Measurements from ENCODE around the gene FAH.

DNA sequence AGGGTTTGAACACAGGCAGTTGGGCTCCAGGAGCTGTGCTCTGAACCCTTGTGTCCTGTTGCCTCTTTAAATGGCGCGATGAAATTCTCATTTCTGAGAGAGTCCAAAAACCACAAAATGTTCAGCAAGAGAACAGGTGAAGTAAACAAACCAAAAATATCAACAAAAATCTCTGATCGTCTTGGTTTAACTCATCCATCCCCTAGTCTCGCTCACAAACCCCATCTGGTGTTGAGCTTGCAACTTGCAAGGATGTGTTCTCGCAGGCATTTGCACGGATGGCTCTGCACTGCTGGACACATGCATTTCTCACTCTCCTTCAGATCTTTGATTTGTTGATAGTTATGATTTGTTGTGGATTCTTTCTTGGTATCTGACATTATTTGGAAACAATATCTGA lies 31.1 kb downstream of the FAH start:
- TF ChIP-seq, protein P1, sequence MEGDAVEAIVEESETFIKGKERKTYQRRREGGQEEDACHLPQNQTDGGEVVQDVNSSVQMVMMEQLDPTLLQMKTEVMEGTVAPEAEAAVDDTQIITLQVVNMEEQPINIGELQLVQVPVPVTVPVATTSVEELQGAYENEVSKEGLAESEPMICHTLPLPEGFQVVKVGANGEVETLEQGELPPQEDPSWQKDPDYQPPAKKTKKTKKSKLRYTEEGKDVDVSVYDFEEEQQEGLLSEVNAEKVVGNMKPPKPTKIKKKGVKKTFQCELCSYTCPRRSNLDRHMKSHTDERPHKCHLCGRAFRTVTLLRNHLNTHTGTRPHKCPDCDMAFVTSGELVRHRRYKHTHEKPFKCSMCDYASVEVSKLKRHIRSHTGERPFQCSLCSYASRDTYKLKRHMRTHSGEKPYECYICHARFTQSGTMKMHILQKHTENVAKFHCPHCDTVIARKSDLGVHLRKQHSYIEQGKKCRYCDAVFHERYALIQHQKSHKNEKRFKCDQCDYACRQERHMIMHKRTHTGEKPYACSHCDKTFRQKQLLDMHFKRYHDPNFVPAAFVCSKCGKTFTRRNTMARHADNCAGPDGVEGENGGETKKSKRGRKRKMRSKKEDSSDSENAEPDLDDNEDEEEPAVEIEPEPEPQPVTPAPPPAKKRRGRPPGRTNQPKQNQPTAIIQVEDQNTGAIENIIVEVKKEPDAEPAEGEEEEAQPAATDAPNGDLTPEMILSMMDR (IDR thresholded peaks at IDR 0.05), result peak in 1 of 3 experiments; percentile 13
- no peak for TF ChIP-seq POLR2A (IDR thresholded peaks at IDR 0.05)

Measured in testis (tissue), 2 donors.